ENCODE data around the gene RABL3. TPM values are rescaled to one million over a fixed set of nuclear protein-coding genes. Genes with fewer than 3 reads are reported as not detected.
"Not testable (repeated sequence)": the region's sequence is repeated elsewhere in the genome, so short reads cannot be mapped to it uniquely, and the experiment has no call there.

RABL3 gene
- total RNA-seq, 1 experiment from 2014 or later: 21.8 TPM

DNA sequence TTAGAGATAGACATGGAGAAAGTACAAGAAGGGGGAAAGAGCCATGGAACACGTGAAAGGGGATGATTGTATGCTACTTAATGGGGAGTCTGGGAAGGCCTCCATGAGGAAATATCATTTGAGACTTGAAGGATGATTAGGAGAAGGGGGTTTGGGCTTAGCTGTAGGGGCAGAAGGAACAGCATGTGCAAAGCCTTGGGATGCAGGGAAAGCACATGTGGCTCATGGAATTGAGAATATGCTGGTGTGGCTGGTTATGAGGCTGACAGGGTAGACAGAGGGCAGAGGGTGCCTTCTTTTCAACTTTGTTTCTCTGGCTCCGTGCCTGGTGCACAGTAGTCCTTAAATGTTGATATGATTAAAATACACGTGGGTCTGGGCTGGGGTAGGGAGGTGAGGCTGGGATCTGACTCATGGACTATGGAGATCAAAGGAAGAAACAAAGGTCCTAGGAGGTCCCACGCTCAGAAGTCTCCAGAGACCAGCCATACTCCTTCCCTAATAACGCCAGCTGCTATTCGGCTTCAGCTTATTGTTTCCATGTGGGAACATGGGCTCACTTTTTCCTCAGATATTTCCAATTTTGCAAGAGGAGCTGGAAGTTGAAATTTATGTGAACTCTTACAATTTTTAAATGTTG, 1.4 kb upstream of the RABL3 start:
- TF ChIP-seq CTCF (IDR thresholded peaks at IDR 0.05; ENCODE audit: unreplicated experiment): no peak
- H3K9me3 Mint-ChIP-seq (ENCODE audit: unreplicated experiment): no peaks in the 10 kb centered on the region
- H3K27me3 Mint-ChIP-seq (ENCODE audit: insufficient read depth, unreplicated experiment): no peaks in the 10 kb centered on the region
- BruUV-seq (replicated peaks): no TSS peak
- H3K27ac Mint-ChIP-seq (ENCODE audit: low read depth, unreplicated experiment): peak overlapping the region; percentile 99
- CTCF ChIA-PET: interaction anchor here (0.5 to 1.9 kb wide), 6 partner anchors 10 to 1129 kb away, joined by 3 to 7 read pairs (median 4); no protein-coding TSS in a partner anchor
- POLR2A ChIA-PET: interaction anchor here (0.9 to 5.5 kb wide), 7 partner anchors 9 to 509 kb away, joined by 3 to 38 read pairs (median 5); partner anchors contain the start of gene NDUFB4
- H3K36me3 Mint-ChIP-seq (ENCODE audit: insufficient read depth, unreplicated experiment): peaks cover 6% of the 10 kb centered on the region
- peaks cover 18% of the 10 kb centered on the region for H3K4me1 Mint-ChIP-seq (ENCODE audit: insufficient read depth, unreplicated experiment)
- intact Hi-C loops (cut with micrococcal nuclease): loop anchor here (2.0 kb wide), 1 partner anchor 395 kb away; the partner anchor contains the start of gene LRRC58
- peak overlapping the region; percentile 99 for H3K4me3 Mint-ChIP-seq (ENCODE audit: unreplicated experiment)
- no peak for DNase-seq (ENCODE audit: unreplicated experiment)

GRCh38 chr3:120742849-120743365, 591 bp upstream of the RABL3 start:
- POLR2A ChIA-PET: interaction anchor here (0.7 to 5.5 kb wide), 10 partner anchors 10 to 510 kb away, joined by 3 to 38 read pairs (median 4); partner anchors contain the start of gene NDUFB4
- CTCF ChIA-PET: interaction anchor here (0.5 to 1.3 kb wide), 3 partner anchors 11 to 817 kb away, joined by 3 to 4 read pairs (median 4); no protein-coding TSS in a partner anchor

GRCh38 chr3:120741837-120742197, 499 bp downstream of the RABL3 start:
- Mint-ChIP-seq H3K4me1 (ENCODE audit: insufficient read depth, unreplicated experiment) (peaks cover 18% of the 10 kb centered on the region), H3K36me3 (ENCODE audit: insufficient read depth, unreplicated experiment) (peaks cover 6% of the 10 kb centered on the region), H3K9me3 (ENCODE audit: unreplicated experiment) (no peaks in the 10 kb centered on the region), H3K27me3 (ENCODE audit: insufficient read depth, unreplicated experiment) (no peaks in the 10 kb centered on the region), H3K4me3 (ENCODE audit: unreplicated experiment) (peak overlapping the region; percentile 99), H3K27ac (ENCODE audit: low read depth, unreplicated experiment) (peak overlapping the region; percentile 99)
- POLR2A ChIA-PET: interaction anchor here (0.7 to 5.5 kb wide), 10 partner anchors 11 to 183 kb away, joined by 3 to 38 read pairs (median 4); partner anchors contain the start of gene NDUFB4
- no peak for TF ChIP-seq CTCF (IDR thresholded peaks at IDR 0.05; ENCODE audit: unreplicated experiment)
- intact Hi-C loops (cut with micrococcal nuclease): loop anchor here (2.0 kb wide), 1 partner anchor 393 kb away; the partner anchor contains the start of gene LRRC58
- CTCF ChIA-PET: interaction anchor here (0.6 to 1.2 kb wide), 5 partner anchors 138 to 792 kb away, joined by 3 to 5 read pairs (median 3); no protein-coding TSS in a partner anchor
- no peak for DNase-seq (ENCODE audit: unreplicated experiment)
- TSS peak; percentile 55 for BruUV-seq (replicated peaks)

More at GRCh38 chr3:120742849-120743365, 591 bp upstream of the RABL3 start:
- Mint-ChIP-seq H3K4me1 (ENCODE audit: insufficient read depth, unreplicated experiment) (peaks cover 18% of the 10 kb centered on the region), H3K9me3 (ENCODE audit: unreplicated experiment) (no peaks in the 10 kb centered on the region), H3K27ac (ENCODE audit: low read depth, unreplicated experiment) (peak overlapping the region; percentile 99), H3K27me3 (ENCODE audit: insufficient read depth, unreplicated experiment) (no peaks in the 10 kb centered on the region), H3K36me3 (ENCODE audit: insufficient read depth, unreplicated experiment) (peaks cover 6% of the 10 kb centered on the region), H3K4me3 (ENCODE audit: unreplicated experiment) (peak overlapping the region; percentile 99)
- intact Hi-C loops (cut with micrococcal nuclease): loop anchor here (2.0 kb wide), 1 partner anchor 394 kb away; the partner anchor contains the start of gene LRRC58
- DNase-seq (ENCODE audit: unreplicated experiment): no peak
- no peak for TF ChIP-seq CTCF (IDR thresholded peaks at IDR 0.05; ENCODE audit: unreplicated experiment)
- TSS peak; percentile 76 for BruUV-seq (replicated peaks)

- no peak for DNase-seq (ENCODE audit: unreplicated experiment)
- H3K36me3 Mint-ChIP-seq (ENCODE audit: insufficient read depth, unreplicated experiment): peaks cover 4% of the 10 kb centered on the region
- peak overlapping the region; percentile 99 for H3K4me3 Mint-ChIP-seq (ENCODE audit: unreplicated experiment)
- peaks cover 18% of the 10 kb centered on the region for H3K4me1 Mint-ChIP-seq (ENCODE audit: insufficient read depth, unreplicated experiment)
- no TSS peak for BruUV-seq (replicated peaks)
- H3K27ac Mint-ChIP-seq (ENCODE audit: low read depth, unreplicated experiment): peak overlapping the region; percentile 99
- CTCF ChIA-PET: interaction anchor here (0.7 to 1.2 kb wide), 6 partner anchors 59 to 433 kb away, joined by 3 to 5 read pairs (median 3); no protein-coding TSS in a partner anchor
- H3K9me3 Mint-ChIP-seq (ENCODE audit: unreplicated experiment): peaks cover 2% of the 10 kb centered on the region
- no peaks in the 10 kb centered on the region for H3K27me3 Mint-ChIP-seq (ENCODE audit: insufficient read depth, unreplicated experiment)
- intact Hi-C loops (cut with micrococcal nuclease): no loop called here
- POLR2A ChIA-PET: interaction anchor here (0.8 to 5.5 kb wide), 6 partner anchors 11 to 183 kb away, joined by 3 to 38 read pairs (median 5); partner anchors contain the start of gene NDUFB4
- TF ChIP-seq CTCF (IDR thresholded peaks at IDR 0.05; ENCODE audit: unreplicated experiment): no peak
These were observed 996 bp downstream of the RABL3 start for GRCh38 chr3:120741320-120741719.

DNA sequence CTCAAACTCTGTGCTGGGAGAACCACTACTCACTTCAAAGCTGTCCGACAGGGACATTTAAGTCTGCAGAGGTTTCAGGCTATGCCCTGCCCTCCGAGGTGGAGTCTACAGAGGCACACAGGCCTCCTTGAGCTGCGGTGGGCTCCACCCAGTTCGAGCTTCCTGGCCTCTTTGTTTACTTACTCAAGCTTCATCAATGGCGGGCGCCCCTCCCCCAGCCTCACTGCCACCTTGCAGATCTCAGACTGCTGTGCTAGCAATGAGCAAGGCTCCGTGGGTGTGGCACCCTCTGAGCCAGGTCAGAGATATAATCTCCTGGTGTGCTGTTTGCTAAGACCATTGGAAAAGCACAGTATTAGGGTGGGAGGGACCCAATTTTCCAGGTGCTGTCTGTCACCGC, 4.3 kb downstream of the RABL3 start:
- POLR2A ChIA-PET; DNase-seq (ENCODE audit: unreplicated experiment); BruUV-seq (replicated peaks); H3K36me3 Mint-ChIP-seq (ENCODE audit: insufficient read depth, unreplicated experiment); intact Hi-C loops (cut with micrococcal nuclease); H3K4me1 Mint-ChIP-seq (ENCODE audit: insufficient read depth, unreplicated experiment); H3K27ac Mint-ChIP-seq (ENCODE audit: low read depth, unreplicated experiment); H3K27me3 Mint-ChIP-seq (ENCODE audit: insufficient read depth, unreplicated experiment); H3K4me3 Mint-ChIP-seq (ENCODE audit: unreplicated experiment): not testable (repeated sequence)
- CTCF ChIA-PET: interaction anchor here (0.5 to 1.6 kb wide), 2 partner anchors 134 to 170 kb away, joined by 3 to 7 read pairs; no protein-coding TSS in a partner anchor
- peaks cover 11% of the 10 kb centered on the region for H3K9me3 Mint-ChIP-seq (ENCODE audit: unreplicated experiment)
